ENCODE results near the gene TMPRSS11D.
A peak's percentile ranks its signal among the peaks of the same experiment; 100 is the strongest.

Gene TMPRSS11D

DNA sequence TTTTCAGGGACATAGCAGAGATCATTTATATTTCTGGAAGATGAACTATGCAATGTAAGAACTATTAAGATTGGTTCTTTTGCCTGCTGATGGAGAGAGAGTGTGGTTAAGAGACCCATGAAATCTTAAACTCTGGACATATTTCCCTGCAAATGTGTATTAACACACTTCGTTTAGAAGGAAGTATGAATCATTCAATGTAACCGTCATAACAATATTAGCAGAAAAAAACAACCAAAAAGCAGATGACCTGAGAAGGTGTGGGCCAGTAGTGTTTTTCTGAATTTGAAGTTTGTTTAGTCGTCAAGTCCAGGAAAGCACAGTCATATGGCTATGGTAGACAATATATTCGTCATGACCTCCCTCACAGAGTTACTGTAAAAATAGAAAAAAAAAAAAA, 2.5 kb upstream of the TMPRSS11D start:
- Histone ChIP-seq H3K4me3 (replicated peaks; ENCODE audit: insufficient read depth, low read length) (no peak overlapping the region), H3K27me3 (ENCODE audit: insufficient read depth, poor library complexity, severe bottlenecking) (no peaks in the 10 kb centered on the region), H3K27ac (replicated peaks) (peak overlapping the region; percentile 60)
- DNase-seq (ENCODE audit: low read depth in 1 of 2, low spot score in 1 of 2), result peak; percentile 11 to 24
- TF ChIP-seq, protein P1, sequence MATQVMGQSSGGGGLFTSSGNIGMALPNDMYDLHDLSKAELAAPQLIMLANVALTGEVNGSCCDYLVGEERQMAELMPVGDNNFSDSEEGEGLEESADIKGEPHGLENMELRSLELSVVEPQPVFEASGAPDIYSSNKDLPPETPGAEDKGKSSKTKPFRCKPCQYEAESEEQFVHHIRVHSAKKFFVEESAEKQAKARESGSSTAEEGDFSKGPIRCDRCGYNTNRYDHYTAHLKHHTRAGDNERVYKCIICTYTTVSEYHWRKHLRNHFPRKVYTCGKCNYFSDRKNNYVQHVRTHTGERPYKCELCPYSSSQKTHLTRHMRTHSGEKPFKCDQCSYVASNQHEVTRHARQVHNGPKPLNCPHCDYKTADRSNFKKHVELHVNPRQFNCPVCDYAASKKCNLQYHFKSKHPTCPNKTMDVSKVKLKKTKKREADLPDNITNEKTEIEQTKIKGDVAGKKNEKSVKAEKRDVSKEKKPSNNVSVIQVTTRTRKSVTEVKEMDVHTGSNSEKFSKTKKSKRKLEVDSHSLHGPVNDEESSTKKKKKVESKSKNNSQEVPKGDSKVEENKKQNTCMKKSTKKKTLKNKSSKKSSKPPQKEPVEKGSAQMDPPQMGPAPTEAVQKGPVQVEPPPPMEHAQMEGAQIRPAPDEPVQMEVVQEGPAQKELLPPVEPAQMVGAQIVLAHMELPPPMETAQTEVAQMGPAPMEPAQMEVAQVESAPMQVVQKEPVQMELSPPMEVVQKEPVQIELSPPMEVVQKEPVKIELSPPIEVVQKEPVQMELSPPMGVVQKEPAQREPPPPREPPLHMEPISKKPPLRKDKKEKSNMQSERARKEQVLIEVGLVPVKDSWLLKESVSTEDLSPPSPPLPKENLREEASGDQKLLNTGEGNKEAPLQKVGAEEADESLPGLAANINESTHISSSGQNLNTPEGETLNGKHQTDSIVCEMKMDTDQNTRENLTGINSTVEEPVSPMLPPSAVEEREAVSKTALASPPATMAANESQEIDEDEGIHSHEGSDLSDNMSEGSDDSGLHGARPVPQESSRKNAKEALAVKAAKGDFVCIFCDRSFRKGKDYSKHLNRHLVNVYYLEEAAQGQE (IDR thresholded peaks at IDR 0.05; ENCODE audit: insufficient replicate concordance, low read depth), result no peak
- TF ChIP-seq SPI1 (IDR thresholded peaks at IDR 0.05; ENCODE audit: borderline replicate concordance, low read depth), result no peak
- TF ChIP-seq POLR2AphosphoS5 (IDR thresholded peaks at IDR 0.05; ENCODE audit: low read depth), result no peak
- TF ChIP-seq, protein P2, sequence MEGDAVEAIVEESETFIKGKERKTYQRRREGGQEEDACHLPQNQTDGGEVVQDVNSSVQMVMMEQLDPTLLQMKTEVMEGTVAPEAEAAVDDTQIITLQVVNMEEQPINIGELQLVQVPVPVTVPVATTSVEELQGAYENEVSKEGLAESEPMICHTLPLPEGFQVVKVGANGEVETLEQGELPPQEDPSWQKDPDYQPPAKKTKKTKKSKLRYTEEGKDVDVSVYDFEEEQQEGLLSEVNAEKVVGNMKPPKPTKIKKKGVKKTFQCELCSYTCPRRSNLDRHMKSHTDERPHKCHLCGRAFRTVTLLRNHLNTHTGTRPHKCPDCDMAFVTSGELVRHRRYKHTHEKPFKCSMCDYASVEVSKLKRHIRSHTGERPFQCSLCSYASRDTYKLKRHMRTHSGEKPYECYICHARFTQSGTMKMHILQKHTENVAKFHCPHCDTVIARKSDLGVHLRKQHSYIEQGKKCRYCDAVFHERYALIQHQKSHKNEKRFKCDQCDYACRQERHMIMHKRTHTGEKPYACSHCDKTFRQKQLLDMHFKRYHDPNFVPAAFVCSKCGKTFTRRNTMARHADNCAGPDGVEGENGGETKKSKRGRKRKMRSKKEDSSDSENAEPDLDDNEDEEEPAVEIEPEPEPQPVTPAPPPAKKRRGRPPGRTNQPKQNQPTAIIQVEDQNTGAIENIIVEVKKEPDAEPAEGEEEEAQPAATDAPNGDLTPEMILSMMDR (IDR thresholded peaks at IDR 0.05; ENCODE audit: insufficient read depth, low read length), result no peak
- no peak for TF ChIP-seq GABPA (IDR thresholded peaks at IDR 0.05; ENCODE audit: low read depth)

DNA sequence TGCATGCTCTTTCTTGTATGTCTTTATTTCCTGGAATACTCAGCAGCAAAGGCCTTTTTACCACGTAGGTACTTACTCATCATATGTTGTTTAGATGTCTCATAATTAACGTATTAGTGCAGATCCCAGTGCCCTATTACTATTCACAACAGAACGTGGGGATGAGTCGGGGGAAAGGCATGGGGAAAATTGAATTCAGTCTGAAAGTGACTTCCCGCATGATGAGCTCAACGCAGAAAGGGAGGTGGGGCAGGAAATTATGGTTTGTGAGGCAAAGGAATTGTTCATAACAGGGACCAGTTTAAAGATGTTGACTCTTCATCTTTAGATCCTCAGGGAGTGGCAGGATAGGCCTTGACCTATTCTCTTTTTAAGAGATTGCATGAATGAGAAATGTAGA, 2.0 kb upstream of the TMPRSS11D start:
- H3K27ac ChIP-seq (replicated peaks), result peak overlapping the region; percentile 60

DNA sequence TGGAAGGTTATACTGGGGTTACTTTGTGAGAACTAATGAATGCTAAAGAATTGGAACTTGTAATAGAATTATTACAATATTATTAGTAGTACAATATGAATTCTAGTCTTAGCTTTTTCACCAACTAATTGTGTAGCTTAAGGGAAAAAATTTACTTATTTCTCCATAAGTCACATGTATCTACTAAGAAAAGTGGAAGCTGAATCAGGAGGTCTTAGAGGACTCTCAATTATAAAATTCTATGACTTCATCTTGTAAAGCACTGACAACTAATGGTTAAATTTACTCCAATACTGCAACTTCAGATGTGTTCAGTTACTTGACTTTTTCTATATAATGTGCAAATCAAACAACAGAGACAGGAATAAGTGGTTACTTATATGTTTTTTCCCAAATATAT, 899 bp upstream of the TMPRSS11D start:
- TF ChIP-seq GABPA (IDR thresholded peaks at IDR 0.05; ENCODE audit: low read depth) (no peak), SPI1 (IDR thresholded peaks at IDR 0.05; ENCODE audit: borderline replicate concordance, low read depth) (no peak), POLR2AphosphoS5 (IDR thresholded peaks at IDR 0.05; ENCODE audit: low read depth) (no peak)
- TF ChIP-seq, protein P1 (IDR thresholded peaks at IDR 0.05; ENCODE audit: insufficient replicate concordance, low read depth), result no peak
- TF ChIP-seq, protein P2 (IDR thresholded peaks at IDR 0.05; ENCODE audit: insufficient read depth, low read length), result no peak
- no peaks in the 10 kb centered on the region for H3K27me3 ChIP-seq (ENCODE audit: insufficient read depth, poor library complexity, severe bottlenecking)
- H3K4me3 ChIP-seq (replicated peaks; ENCODE audit: insufficient read depth, low read length), result no peak overlapping the region
- DNase-seq (ENCODE audit: low read depth in 1 of 2, low spot score in 1 of 2), result no peak
- H3K27ac ChIP-seq (replicated peaks), result peak overlapping the region; percentile 69

More for the DNA sequence above, 2.0 kb upstream of the TMPRSS11D start:
- H3K27me3 ChIP-seq (ENCODE audit: insufficient read depth, poor library complexity, severe bottlenecking), result no peaks in the 10 kb centered on the region
- DNase-seq (ENCODE audit: low read depth in 1 of 2, low spot score in 1 of 2), result peak in 1 of 2 experiments; percentile 30
- no peak for TF ChIP-seq POLR2AphosphoS5 (IDR thresholded peaks at IDR 0.05; ENCODE audit: low read depth)
- TF ChIP-seq, protein P1 (IDR thresholded peaks at IDR 0.05; ENCODE audit: insufficient replicate concordance, low read depth), result no peak
- TF ChIP-seq, protein P2 (IDR thresholded peaks at IDR 0.05; ENCODE audit: insufficient read depth, low read length), result no peak
- TF ChIP-seq SPI1 (IDR thresholded peaks at IDR 0.05; ENCODE audit: borderline replicate concordance, low read depth), result no peak
- no peak for TF ChIP-seq GABPA (IDR thresholded peaks at IDR 0.05; ENCODE audit: low read depth)
- no peak overlapping the region for H3K4me3 ChIP-seq (replicated peaks; ENCODE audit: insufficient read depth, low read length)

All from HL-60 (cell line).